ENCODE data around the gene CBX3. TPM values are rescaled to one million over a fixed set of nuclear protein-coding genes. Genes with fewer than 3 reads are reported as not detected.

The CBX3 gene
- total and polyA plus RNA-seq, 10 of the 15 experiments (the other 5 are each of a cell fraction or from before 2014, with no cell fraction given): 153 to 307 (median 225) TPM

GRCh38 chr7:26171601-26172000 is 29.9 kb upstream of the CBX3 start:
- Histone ChIP-seq H4K20me1 (ENCODE audit: control insufficient read depth, insufficient read depth) (no peaks in the 10 kb centered on the region), H3K27me3 (replicated peaks in 1 of 2; ENCODE audit: control insufficient read depth in 2 of 2, insufficient read depth in 2 of 2, low read length in 1 of 2) (no peaks in the 10 kb centered on the region), H3K36me3 (ENCODE audit: control insufficient read depth in 2 of 2, insufficient read depth in 2 of 2, low read length in 1 of 2) (peaks cover 2 to 3% of the 10 kb centered on the region in 2 experiments; a peak in 3 of 4 replicates), H3K79me2 (ENCODE audit: control insufficient read depth, insufficient read depth, low read length) (peaks cover 20% of the 10 kb centered on the region), H3K4me2 (ENCODE audit: control insufficient read depth, insufficient read depth) (no peak overlapping the region), H3K9me3 (replicated peaks; ENCODE audit: control insufficient read depth, insufficient read depth, low read length) (no peaks in the 10 kb centered on the region), H2AFZ (ENCODE audit: control insufficient read depth, low read depth, low read length) (no peak overlapping the region), H3K4me3 (no peak overlapping the region), H3K4me1 (ENCODE audit: control insufficient read depth, insufficient read depth, low read length) (peaks cover 10% of the 10 kb centered on the region), H3K27ac (ENCODE audit: control insufficient read depth, insufficient read depth) (no peak overlapping the region), H3K9ac (ENCODE audit: control insufficient read depth, insufficient read depth, low read length) (no peak overlapping the region)
- TF ChIP-seq NR2F1 (conservative IDR thresholded peaks at IDR 0.05) (no peak), STAT3 (IDR thresholded peaks at IDR 0.05; ENCODE audit: low read depth, low read length) (no peak), IRF3 (IDR thresholded peaks at IDR 0.05) (no peak), NRF1 (conservative IDR thresholded peaks at IDR 0.05; ENCODE audit: low read depth, low read length) (no peak), EP300 (IDR thresholded peaks at IDR 0.05; ENCODE audit: borderline replicate concordance in 1 of 2, control insufficient read depth in 1 of 2, low read depth in 2 of 2, low read length in 2 of 2) (no peak), ZBTB33 (IDR thresholded peaks at IDR 0.05) (no peak), MYB (IDR thresholded peaks at IDR 0.05; ENCODE audit: borderline replicate concordance, low read depth, low read length) (no peak)
- FAIRE-seq (no peak), ATAC-seq (no peak), DNase-seq (ENCODE audit: low read depth, low spot score) (no peak)
- in situ Hi-C loops (cut with MboI): no loop called here
- RAD21 ChIA-PET (ENCODE audit: unreplicated experiment): interaction anchor here (0.7 kb wide), 1 partner anchor 27 kb away, joined by 3 read pairs; no protein-coding TSS in a partner anchor
- 98% methylated on average over 2 of the region's 2 CpGs for WGBS (ENCODE audit: insufficient coverage, insufficient replicate concordance, low lambda C conversion rate, missing lambda C conversion rate)
- POLR2A ChIA-PET: interaction anchor here (1.3 to 1.7 kb wide), 4 partner anchors 11 to 22 kb away, joined by 3 to 5 read pairs (median 4); no protein-coding TSS in a partner anchor
- intact Hi-C loops (cut with micrococcal nuclease; ENCODE audit: unreplicated experiment): no loop called here
- no TSS peak for BruUV-seq (replicated peaks)
- SMC1A ChIA-PET (ENCODE audit: uncharacterized antibody, unreplicated experiment): interaction anchor here (0.7 to 3.4 kb wide), 7 partner anchors 9 to 26 kb away, joined by 3 to 14 read pairs (median 4); no protein-coding TSS in a partner anchor
- CTCF ChIA-PET: interaction anchor here (0.7 to 1.2 kb wide), 5 partner anchors 10 to 279 kb away, joined by 3 read pairs; no protein-coding TSS in a partner anchor

All from GM12878 (cell line).